HepG2 (cell line): ENCODE measurements around the gene ZNF587B. TPM values are rescaled to one million over a fixed set of nuclear protein-coding genes. Genes with fewer than 3 reads are reported as not detected.
"Not testable (repeated sequence)": the region's sequence is repeated elsewhere in the genome, so short reads cannot be mapped to it uniquely, and the experiment has no call there.

Source experiments
- CEBPB ChIP-seq: IDR thresholded peaks from 2 replicates; pipeline ENCODE4 v1.6.1; 2011; ENCODE audit warnings: low read depth, low read length, improper control_type of control experiment, borderline replicate concordance
- ESRRA ChIP-seq: sonication (generic); formaldehyde crosslinking; IDR thresholded peaks from 2 replicates; pipeline ENCODE4 v1.5.1; 2020; ENCODE audit warnings: mild to moderate bottlenecking, low read depth, missing genetic modification reagents
- GFI1 ChIP-seq: sonication (generic); formaldehyde crosslinking; IDR thresholded peaks from 2 replicates; pipeline ENCODE4 v1.5.0; 2020; ENCODE audit warnings: missing genetic modification reagents, mild to moderate bottlenecking, borderline replicate concordance
- NR2F6 ChIP-seq, 2 experiments: IDR thresholded peaks; 2 replicates each; pipeline ENCODE4 v1.6.1; 2016; ENCODE audit warnings: antibody characterized with exemption in 1 of 2, mild to moderate bottlenecking in 1 of 2
- TFDP1 ChIP-seq: IDR thresholded peaks from 2 replicates; pipeline ENCODE4 v1.6.1; 2016; ENCODE audit warnings: missing compliant biosample characterization, missing genetic modification reagents, borderline replicate concordance
- YEATS4 ChIP-seq: sonication (generic); formaldehyde crosslinking; IDR thresholded peaks from 2 replicates; pipeline ENCODE4 v1.4.0; 2020; ENCODE audit warnings: missing genetic modification reagents, borderline replicate concordance
- ZFP36L1 ChIP-seq: sonication (generic); formaldehyde crosslinking; IDR thresholded peaks from 2 replicates; pipeline ENCODE4 v1.8.0; 2022; ENCODE audit warnings: mild to moderate bottlenecking, missing genetic modification reagents, moderate library complexity
- ZFY ChIP-seq: sonication (generic); formaldehyde crosslinking; IDR thresholded peaks from 2 replicates; pipeline ENCODE4 v1.4.0; 2020; ENCODE audit warnings: missing genetic modification reagents
- ZMYM3 ChIP-seq: sonication (generic); formaldehyde crosslinking; IDR thresholded peaks from 2 replicates; pipeline ENCODE4 v1.5.1; 2020; ENCODE audit warnings: mild to moderate bottlenecking, missing genetic modification reagents
- ZNF280D ChIP-seq: sonication (generic); formaldehyde crosslinking; IDR thresholded peaks from 2 replicates; pipeline ENCODE4 v1.5.1; 2020; ENCODE audit warnings: mild to moderate bottlenecking, missing genetic modification reagents
- ZNF574 ChIP-seq: sonication (generic); formaldehyde crosslinking; IDR thresholded peaks from 2 replicates; pipeline ENCODE4 v1.4.0; 2020; ENCODE audit warnings: missing genetic modification reagents
- ZNF644 ChIP-seq: IDR thresholded peaks from 2 replicates; pipeline ENCODE4 v1.6.1; 2016; ENCODE audit warnings: low read depth
- polyA plus RNA-seq, 8 experiments: library from polyadenylated mRNA; depleted of rRNA in 3 of 8; stranded (reverse) in 7 of 8; unstranded in 1 of 8; fragments of >200 nt; fragmentation: Illumina TruSeq in 4 of 8; extraction: Trizol in 4 of 8; gene quantifications; 2 replicates each; pipeline versions ENCODE4 v1.2.1 to v1.2.3, GENCODE V29; 2011 to 2016; ENCODE audit warnings: low read depth in 4 of 8, missing spikeins in 1 of 8, mixed read lengths in 1 of 8; ENCODE audit not compliant: insufficient read depth in 1 of 8
- total RNA-seq, 5 experiments: library from RNA; depleted of rRNA; stranded (reverse); fragments of >200 nt; fragmentation: Illumina TruSeq; extraction: Trizol; gene quantifications; 2 replicates each; pipeline ENCODE4 v1.2.3, GENCODE V29; 2016; ENCODE audit warnings: low read depth in 1 of 5
- TF ChIP-seq, protein P1 (sequence below): IDR thresholded peaks from 2 replicates; pipeline ENCODE4 v1.6.1; 2016

ZNF587B gene
- total and polyA plus RNA-seq, 2 of the 13 experiments (the other 11 are each of a cell fraction or from before 2014, with no cell fraction given): 5.2 to 29.9 TPM

DNA sequence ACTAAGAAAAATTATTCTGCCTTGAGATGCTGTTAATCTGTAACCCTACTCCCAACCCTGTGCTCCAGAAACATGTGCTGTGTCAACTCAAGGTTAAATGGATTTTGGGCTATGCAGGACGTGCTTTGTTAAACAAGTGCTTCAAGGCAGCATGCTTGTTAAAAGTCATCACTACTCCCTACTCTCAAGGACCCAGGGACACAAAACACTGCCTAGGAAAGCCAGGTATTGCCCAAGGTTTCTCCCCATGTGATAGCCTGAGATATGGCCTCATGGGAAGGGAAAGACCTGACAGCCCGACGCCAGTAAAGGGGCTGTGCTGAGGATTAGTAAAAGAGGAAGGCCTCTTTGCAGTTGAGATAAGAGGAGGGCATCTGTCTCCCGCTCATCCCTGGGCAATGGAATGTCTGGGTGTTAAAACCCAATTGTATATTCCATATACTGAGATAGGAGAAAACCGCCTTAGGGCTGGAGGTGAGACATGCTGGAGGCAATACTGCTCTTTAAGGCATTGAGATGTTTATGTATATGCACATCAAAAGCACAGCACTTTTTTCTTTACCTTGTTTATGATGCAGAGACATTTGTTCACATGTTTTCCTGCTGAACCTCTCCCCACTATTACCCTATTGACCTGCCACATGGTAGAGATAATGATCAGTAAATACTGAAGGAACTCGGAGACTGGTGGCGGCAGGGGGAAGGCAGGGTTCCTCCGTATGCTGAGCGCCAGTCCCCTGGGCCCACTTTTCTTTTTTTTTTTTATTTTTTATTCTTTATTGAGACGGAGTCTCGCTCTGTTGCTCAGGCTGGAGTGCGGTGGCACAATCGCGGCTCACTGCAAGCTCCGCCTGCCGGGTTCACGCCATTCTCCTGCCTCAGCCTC, 19.4 kb upstream of the ZNF587B start (continued):
- TF ChIP-seq ZNF280D (CRISPR knock-in tag) (peak; percentile 80; the same call in 1 of the 2 replicates), NR2F6 (CRISPR knock-in tag; IDR thresholded peaks at IDR 0.05) (peak; percentile 66; the same call in 1 of the 2 replicates), ESRRA (CRISPR knock-in tag) (0 out of 2 replicates have a peak, but pooled peaks have one; percentile 9), YEATS4 (CRISPR knock-in tag) (peak; percentile 60; the same call in 1 of the 2 replicates), ZNF644 (CRISPR knock-in tag) (0 out of 2 replicates have a peak, but pooled peaks have one; percentile 38), ZFP36L1 (CRISPR knock-in tag) (peak; percentile 61; the same call in 1 of the 2 replicates), ZMYM3 (0 out of 2 replicates have a peak, but pooled peaks have one; percentile 24), CEBPB (peak; percentile 54; the same call in 1 of the 2 replicates), TFDP1 (CRISPR knock-in tag) (0 out of 2 replicates have a peak, but pooled peaks have one; percentile 13), ZNF574 (CRISPR knock-in tag) (peak; percentile 47), GFI1 (0 out of 2 replicates have a peak, but pooled peaks have one; percentile 26), ZFY (peak; percentile 31; the same call in 1 of the 2 replicates)
- not testable (repeated sequence) for TF ChIP-seq NR2F6 (IDR thresholded peaks at IDR 0.05)
- TF ChIP-seq, protein P1, sequence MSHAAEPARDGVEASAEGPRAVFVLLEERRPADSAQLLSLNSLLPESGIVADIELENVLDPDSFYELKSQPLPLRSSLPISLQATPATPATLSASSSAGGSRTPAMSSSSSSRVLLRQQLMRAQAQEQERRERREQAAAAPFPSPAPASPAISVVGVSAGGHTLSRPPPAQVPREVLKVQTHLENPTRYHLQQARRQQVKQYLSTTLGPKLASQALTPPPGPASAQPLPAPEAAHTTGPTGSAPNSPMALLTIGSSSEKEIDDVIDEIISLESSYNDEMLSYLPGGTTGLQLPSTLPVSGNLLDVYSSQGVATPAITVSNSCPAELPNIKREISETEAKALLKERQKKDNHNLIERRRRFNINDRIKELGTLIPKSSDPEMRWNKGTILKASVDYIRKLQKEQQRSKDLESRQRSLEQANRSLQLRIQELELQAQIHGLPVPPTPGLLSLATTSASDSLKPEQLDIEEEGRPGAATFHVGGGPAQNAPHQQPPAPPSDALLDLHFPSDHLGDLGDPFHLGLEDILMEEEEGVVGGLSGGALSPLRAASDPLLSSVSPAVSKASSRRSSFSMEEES: peak; percentile 68
